Activated CD8-positive, alpha-beta T cell treated with anti-CD3 and anti-CD28 coated beads for 36 hours (primary cell): ENCODE measurements around the gene ANAPC4. TPM values are rescaled to one million over a fixed set of nuclear protein-coding genes. Genes with fewer than 3 reads are reported as not detected.

Experiments used
- ATAC-seq: fragments of 200-7000 bp; cut with Tn5 transposase; one replicate; pipeline ENCODE4 v1.10.0; 2021; ENCODE audit warnings: mild to moderate bottlenecking, moderate library complexity
- CTCF ChIA-PET: fragments of 350-600 bp; sonication (Branson Sonifier 250); formaldehyde crosslinking; loops from one replicate; lab custom pipeline; 2021; ENCODE audit warnings: antibody characterized with exemption; lab: Charles Lee
- POLR2A ChIA-PET: fragments of 350-600 bp; sonication (Branson Sonifier 250); formaldehyde crosslinking; loops from one replicate; lab custom pipeline; 2021; ENCODE audit warnings: antibody characterized with exemption; lab: Charles Lee
- DNase-seq: peaks from one replicate; pipeline ENCODE4 v3.0.0-alpha.2; 2020
- H3K27ac Mint-ChIP-seq: one replicate; pipeline ENCODE4 v1.8.0; 2021; ENCODE audit warnings: mild to moderate bottlenecking, mixed read lengths
- H3K27me3 Mint-ChIP-seq: one replicate; pipeline ENCODE4 v1.8.0; 2021; ENCODE audit warnings: mixed read lengths
- H3K36me3 Mint-ChIP-seq: one replicate; pipeline ENCODE4 v1.8.0; 2021; ENCODE audit warnings: low read depth, mixed read lengths
- H3K4me1 Mint-ChIP-seq: one replicate; pipeline ENCODE4 v1.8.0; 2021; ENCODE audit warnings: low read depth, mixed read lengths
- H3K4me3 Mint-ChIP-seq: one replicate; pipeline ENCODE4 v1.8.0; 2021; ENCODE audit warnings: mild to moderate bottlenecking, moderate library complexity, mixed read lengths
- H3K9me3 Mint-ChIP-seq: one replicate; pipeline ENCODE4 v1.8.0; 2021; ENCODE audit warnings: mixed read lengths
- CTCF ChIP-seq: fragments of 200-600 bp; IDR thresholded peaks from one replicate; pipeline ENCODE4 v1.8.0; 2022; ENCODE audit warnings: antibody characterized with exemption, mild to moderate bottlenecking
- intact Hi-C: fragments of 100-400 bp; cut with micrococcal nuclease; formaldehyde crosslinking; loops from one replicate; pipeline ENCODE4 v1.10.0; 2022
- total RNA-seq, 2 experiments: library from RNA; stranded (reverse); gene quantifications; one replicate each; pipeline ENCODE4 v1.2.3, GENCODE V29; 2021

The ANAPC4 gene
- total RNA-seq, 2 experiments from 2014 or later, result 29.2 to 31.4 TPM

- DNase-seq (no peak), ATAC-seq (no peak)
- H3K4me3 Mint-ChIP-seq, result no peak overlapping the region
- intact Hi-C loops, result no loop called here
- H3K27me3 Mint-ChIP-seq, result no peaks in the 10 kb centered on the region
- no peak for TF ChIP-seq CTCF
- H3K27ac Mint-ChIP-seq, result no peak overlapping the region
- no peaks in the 10 kb centered on the region for H3K9me3 Mint-ChIP-seq
- POLR2A ChIA-PET, result no interaction called here
- peaks cover 5% of the 10 kb centered on the region for H3K36me3 Mint-ChIP-seq
- H3K4me1 Mint-ChIP-seq, result no peaks in the 10 kb centered on the region
- CTCF ChIA-PET, result interaction anchor here (0.7 kb wide), 1 partner anchor 16 kb away, joined by 3 read pairs; no protein-coding TSS in a partner anchor
Measured at GRCh38 chr4:25424539-25425228, 47.6 kb downstream of the ANAPC4 start.

GRCh38 chr4:25425361-25425760 is 48.3 kb downstream of the ANAPC4 start:
- Mint-ChIP-seq H3K4me3 (no peak overlapping the region), H3K9me3 (no peaks in the 10 kb centered on the region), H3K36me3 (peaks cover 3% of the 10 kb centered on the region), H3K27ac (no peak overlapping the region), H3K4me1 (no peaks in the 10 kb centered on the region), H3K27me3 (no peaks in the 10 kb centered on the region)
- ChIA-PET POLR2A (interaction anchor here (1.4 kb wide), 1 partner anchor 74 kb away, joined by 3 read pairs; no protein-coding TSS in a partner anchor), CTCF (interaction anchor here (0.7 kb wide), 1 partner anchor 15 kb away, joined by 3 read pairs; no protein-coding TSS in a partner anchor)
- TF ChIP-seq CTCF, result no peak
- no peak for ATAC-seq
- intact Hi-C loops, result no loop called here
- no peak for DNase-seq

- H3K4me1 Mint-ChIP-seq, result no peaks in the 10 kb centered on the region
- DNase-seq, result no peak
- CTCF ChIA-PET, result interaction anchor here (1.3 kb wide), 1 partner anchor 12 kb away, joined by 3 read pairs; no protein-coding TSS in a partner anchor
- no peak overlapping the region for H3K27ac Mint-ChIP-seq
- H3K36me3 Mint-ChIP-seq, result no peaks in the 10 kb centered on the region
- intact Hi-C loops, result no loop called here
- TF ChIP-seq CTCF, result no peak
- H3K27me3 Mint-ChIP-seq, result no peaks in the 10 kb centered on the region
- ATAC-seq, result no peak
- H3K4me3 Mint-ChIP-seq, result no peak overlapping the region
- no peaks in the 10 kb centered on the region for H3K9me3 Mint-ChIP-seq
- POLR2A ChIA-PET, result interaction anchor here (0.7 kb wide), 1 partner anchor 8 kb away, joined by 3 read pairs; no protein-coding TSS in a partner anchor
Measured at GRCh38 chr4:25427871-25428270, 50.8 kb downstream of the ANAPC4 start.

- POLR2A ChIA-PET, result interaction anchor here (0.7 kb wide), 1 partner anchor 509 kb away, joined by 3 read pairs; no protein-coding TSS in a partner anchor
- Mint-ChIP-seq H3K36me3 (no peaks in the 10 kb centered on the region), H3K27ac (no peak overlapping the region), H3K4me3 (no peak overlapping the region), H3K27me3 (no peaks in the 10 kb centered on the region), H3K4me1 (no peaks in the 10 kb centered on the region), H3K9me3 (no peaks in the 10 kb centered on the region)
- no peak for TF ChIP-seq CTCF
- CTCF ChIA-PET, result interaction anchor here (2.3 to 2.6 kb wide), 2 partner anchors 9 to 11 kb away, joined by 6 to 11 read pairs; no protein-coding TSS in a partner anchor
- ATAC-seq (no peak), DNase-seq (no peak)
- intact Hi-C loops, result no loop called here
Measured at GRCh38 chr4:25430630-25431029, 53.6 kb downstream of the ANAPC4 start.
